Smooth muscle cell (in vitro differentiated cells): ENCODE data around the gene ZNF474. TPM values are rescaled to one million over a fixed set of nuclear protein-coding genes. Genes with fewer than 3 reads are reported as not detected.
"Not testable (repeated sequence)": the region's sequence is repeated elsewhere in the genome, so short reads cannot be mapped to it uniquely, and the experiment has no call there.

Source experiments
- DNase-seq: peaks from one replicate; lab custom pipeline; 2025; ENCODE audit not compliant: unreplicated experiment; lab: John Stamatoyannopoulos, UW
- H2AFZ ChIP-seq: fragments of 200-600 bp; sonication (generic); 2 replicates; pipeline ENCODE4 v1.6.0; 2016; ENCODE audit warnings: antibody characterized with exemption, low read depth, mild to moderate bottlenecking
- H3F3A ChIP-seq: fragments of 200-600 bp; sonication (generic); 2 replicates; pipeline ENCODE4 v1.6.0; 2017; ENCODE audit warnings: antibody characterized with exemption, low read depth
- H3K27ac ChIP-seq: fragments of 200-600 bp; sonication (generic); 2 replicates; pipeline ENCODE4 v1.5.1; 2016; ENCODE audit warnings: low read depth, mild to moderate bottlenecking
- H3K27me3 ChIP-seq: fragments of 200-600 bp; sonication (generic); 2 replicates; pipeline ENCODE4 v1.6.1; 2016; ENCODE audit warnings: low read depth, mild to moderate bottlenecking
- H3K36me3 ChIP-seq: fragments of 200-600 bp; sonication (generic); 2 replicates; pipeline ENCODE4 v1.5.1; 2016; ENCODE audit warnings: low read depth
- H3K4me1 ChIP-seq: fragments of 200-600 bp; sonication (generic); 2 replicates; pipeline ENCODE4 v1.5.1; 2016; ENCODE audit warnings: low read depth
- H3K4me2 ChIP-seq: fragments of 200-600 bp; sonication (generic); 2 replicates; pipeline ENCODE4 v1.6.0; 2016; ENCODE audit warnings: mild to moderate bottlenecking
- H3K4me3 ChIP-seq: fragments of 200-600 bp; sonication (generic); 2 replicates; pipeline ENCODE4 v1.5.1; 2016; ENCODE audit warnings: mild to moderate bottlenecking
- H3K79me2 ChIP-seq: fragments of 200-600 bp; sonication (generic); 2 replicates; pipeline ENCODE4 v1.6.0; 2016; ENCODE audit warnings: low read depth, mild to moderate bottlenecking
- H3K9ac ChIP-seq: fragments of 200-600 bp; sonication (generic); 2 replicates; pipeline ENCODE4 v1.6.0; 2016; ENCODE audit warnings: low read depth
- H3K9me3 ChIP-seq: fragments of 200-600 bp; sonication (generic); replicated peaks from 2 replicates; pipeline ENCODE4 v1.5.1; 2016; ENCODE audit warnings: low read depth
- H4K20me1 ChIP-seq: fragments of 200-600 bp; sonication (generic); 2 replicates; pipeline ENCODE4 v1.6.0; 2016; ENCODE audit warnings: low read depth
- CTCF ChIP-seq: fragments of 200-600 bp; sonication (generic); IDR thresholded peaks from 2 replicates; pipeline ENCODE4 v1.5.1; 2017; ENCODE audit warnings: borderline replicate concordance, mild to moderate bottlenecking, antibody characterized with exemption; ENCODE audit not compliant: insufficient read depth, poor library complexity, severe bottlenecking
- WGBS: methylation state at CpG from one replicate; pipeline ENCODE4 v1.1.7; 2016; ENCODE audit warnings: low lambda C conversion rate; 5-methylcytosine and 5-hydroxymethylcytosine counted together
- polyA plus RNA-seq: library from polyadenylated mRNA; unstranded; fragments of >200 nt; fragmentation: Nextera tagmentation; extraction: Ambion mirVana; gene quantifications from 2 replicates; pipeline ENCODE4 v1.2.1, GENCODE V29; 2016
- total RNA-seq: library from RNA; depleted of rRNA; stranded (reverse); fragments of >200 nt; gene quantifications from 2 replicates; pipeline ENCODE4 v1.2.3, GENCODE V29; 2014

ZNF474 gene
- total and polyA plus RNA-seq, 2 experiments from 2014 or later = 1.1 to 2.2 TPM

GRCh38 chr5:122089096-122090013 is 40.0 kb upstream of the ZNF474 start:
- H3K4me1 ChIP-seq = peaks cover 13% of the 10 kb centered on the region
- 7% methylated on average over 2 of the region's 2 CpGs for WGBS
- H3K4me2 ChIP-seq = peak overlapping the region; percentile 71
- peak overlapping the region; percentile 50 for H3K9ac ChIP-seq
- peaks cover 9% of the 10 kb centered on the region for H3F3A ChIP-seq
- H3K27ac ChIP-seq = peak overlapping the region; percentile 88
- H3K27me3 ChIP-seq = no peaks in the 10 kb centered on the region
- H3K36me3 ChIP-seq = no peaks in the 10 kb centered on the region
- H3K9me3 ChIP-seq = no peaks in the 10 kb centered on the region
- no peak overlapping the region for H3K4me3 ChIP-seq
- H2AFZ ChIP-seq = no peak overlapping the region
- TF ChIP-seq CTCF = no peak
- no peak for DNase-seq
- H4K20me1 ChIP-seq = no peaks in the 10 kb centered on the region
- no peaks in the 10 kb centered on the region for H3K79me2 ChIP-seq

GRCh38 chr5:122091936-122092600 is 37.3 kb upstream of the ZNF474 start:
- Histone ChIP-seq H4K20me1 (no peaks in the 10 kb centered on the region), H3K36me3 (no peaks in the 10 kb centered on the region), H3K27ac (peak overlapping the region; percentile 79), H3K9me3 (no peaks in the 10 kb centered on the region), H3K27me3 (no peaks in the 10 kb centered on the region), H3K4me2 (peak overlapping the region; percentile 81), H2AFZ (no peak overlapping the region), H3F3A (peaks cover 9% of the 10 kb centered on the region), H3K4me1 (peaks cover 13% of the 10 kb centered on the region), H3K4me3 (no peak overlapping the region), H3K79me2 (no peaks in the 10 kb centered on the region), H3K9ac (no peak overlapping the region)
- peak; percentile 58 for TF ChIP-seq CTCF
- 21% methylated on average over 9 of the region's 9 CpGs for WGBS
- no peak for DNase-seq

- 56% methylated on average over 7 of the region's 7 CpGs for WGBS
- H3K4me3 ChIP-seq = peak overlapping the region; percentile 15
Measured at GRCh38 chr5:122093415-122094180, 35.7 kb upstream of the ZNF474 start.

GRCh38 chr5:122094251-122094650 is 35.1 kb upstream of the ZNF474 start:
- H3K9me3 ChIP-seq, H3K9ac ChIP-seq, H3K79me2 ChIP-seq, H2AFZ ChIP-seq, H3F3A ChIP-seq, H3K4me3 ChIP-seq, H3K36me3 ChIP-seq, H3K27me3 ChIP-seq, DNase-seq, H4K20me1 ChIP-seq: not testable (repeated sequence)
- H3K4me1 ChIP-seq = peaks cover 13% of the 10 kb centered on the region
- 93% methylated on average over 5 of the region's 5 CpGs for whole genome bisulfite sequencing
- H3K4me2 ChIP-seq = peak overlapping the region; percentile 81
- H3K27ac ChIP-seq = peak overlapping the region; percentile 79

More at GRCh38 chr5:122093415-122094180, 35.7 kb upstream of the ZNF474 start:
- H3K4me1 ChIP-seq = peaks cover 13% of the 10 kb centered on the region
- H3K27me3 ChIP-seq = no peaks in the 10 kb centered on the region
- H3K79me2 ChIP-seq = no peaks in the 10 kb centered on the region
- no peaks in the 10 kb centered on the region for H3K36me3 ChIP-seq
- H3K9me3 ChIP-seq = no peaks in the 10 kb centered on the region
- peak overlapping the region; percentile 81 for H3K4me2 ChIP-seq
- H4K20me1 ChIP-seq = no peaks in the 10 kb centered on the region
- H3F3A ChIP-seq = peaks cover 9% of the 10 kb centered on the region
- peak overlapping the region; percentile 79 for H3K27ac ChIP-seq
- no peak overlapping the region for H2AFZ ChIP-seq
- no peak for DNase-seq
- TF ChIP-seq CTCF = no peak
- peak overlapping the region; percentile 34 for H3K9ac ChIP-seq
